Stimulated activated CD8-positive, alpha-beta memory T cell treated with anti-CD3 and anti-CD28 coated beads, Interleukin-12 subunit alpha, Interleukin-12 subunit beta, amount 100 ng/mL, for 1 hour (primary cell): Measurements from ENCODE around the gene RERE.
"Not testable (repeated sequence)": the region's sequence is repeated elsewhere in the genome, so short reads cannot be mapped to it uniquely, and the experiment has no call there.

Experiments
- DNase-seq: peaks from one replicate; pipeline ENCODE4 v3.0.0-alpha.2; 2020; ENCODE audit warnings: low read depth

The RERE gene

DNA sequence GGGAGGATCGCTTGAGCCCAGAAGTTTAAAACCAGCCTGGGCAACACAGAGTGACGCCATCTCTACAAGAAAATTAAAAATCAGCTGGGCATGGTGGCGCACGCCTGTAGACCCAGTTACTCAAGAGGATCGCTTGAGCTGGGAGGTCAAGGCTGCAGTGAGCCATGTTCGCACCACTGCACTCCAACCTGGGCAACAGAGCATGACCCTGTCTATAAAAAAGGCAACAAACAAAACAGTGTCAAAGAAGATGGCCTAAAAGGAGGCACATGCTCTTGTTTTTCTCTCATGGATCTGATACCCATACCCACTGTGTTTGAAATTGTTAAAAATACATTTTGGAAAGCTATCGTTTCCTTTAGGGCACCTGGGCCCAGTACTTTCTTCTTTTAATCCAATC, 307.9 kb downstream of the RERE start:
- no peak for DNase-seq

DNA sequence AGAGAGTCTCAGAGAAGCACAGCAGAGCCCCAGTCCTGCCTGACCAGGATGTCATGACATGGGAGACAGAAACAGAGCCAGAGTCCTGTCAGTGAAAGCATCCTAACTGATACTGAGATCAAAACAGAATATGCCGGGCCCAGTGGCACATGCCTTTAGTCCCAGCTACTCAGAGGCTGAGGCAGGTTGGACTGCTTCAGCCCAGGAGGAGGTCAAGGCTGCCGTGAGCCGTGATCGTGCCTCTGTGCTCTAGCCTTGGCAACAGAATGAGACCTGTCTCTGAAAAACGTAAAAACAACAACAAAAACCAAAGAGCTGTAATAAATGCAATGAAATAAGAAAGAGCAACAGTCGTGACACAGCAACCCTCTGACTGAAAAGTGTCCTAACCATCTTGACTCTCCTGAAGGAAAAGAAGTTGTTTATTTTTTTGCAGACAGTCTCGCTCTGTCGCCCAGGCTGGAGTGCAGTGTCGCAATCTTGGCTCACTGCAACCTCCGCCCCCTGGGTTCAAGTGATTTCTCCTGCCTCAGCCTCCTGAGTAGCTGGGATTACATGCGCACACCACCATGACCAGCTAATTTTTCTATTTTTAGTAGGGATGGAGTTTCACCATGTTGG, 310.3 kb downstream of the RERE start:
- DNase-seq: no peak

DNA sequence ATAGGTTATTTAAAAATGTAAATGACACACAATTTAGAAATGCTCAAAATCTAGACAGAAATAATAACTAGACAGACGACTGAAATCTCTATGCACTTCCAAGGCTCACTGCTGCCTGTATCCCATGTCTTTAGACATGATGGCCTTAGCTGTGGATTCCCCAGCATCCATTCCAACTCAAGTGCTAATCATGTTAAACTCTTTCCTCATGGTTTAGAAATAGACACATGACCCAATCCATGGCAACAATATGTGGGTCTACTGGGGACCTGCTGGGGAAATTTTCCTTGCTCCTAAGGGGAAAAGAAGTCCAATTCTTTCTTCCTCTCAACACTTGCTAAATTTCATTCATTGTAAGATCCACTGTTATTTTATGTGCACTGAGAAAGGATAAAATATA, 311.0 kb downstream of the RERE start:
- no peak for DNase-seq

DNA sequence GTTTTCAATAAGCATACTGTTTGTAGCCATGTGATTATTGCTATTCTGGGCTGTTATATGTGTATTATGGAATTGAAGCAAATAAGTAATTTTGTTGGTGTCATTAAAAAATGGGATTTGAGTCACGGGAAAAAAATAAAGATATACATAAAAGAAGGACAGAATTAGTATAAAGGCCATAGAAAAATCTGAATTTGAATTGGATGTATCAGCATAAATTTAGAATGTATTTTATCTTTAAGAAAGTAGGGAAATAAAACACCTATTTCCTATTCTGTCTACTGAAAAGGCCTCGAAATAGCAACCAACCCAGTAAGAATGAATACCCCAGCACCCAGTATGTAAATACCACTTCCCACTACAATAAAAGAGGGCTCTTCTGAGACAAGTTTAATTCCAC, 313.6 kb downstream of the RERE start:
- no peak for DNase-seq

DNA sequence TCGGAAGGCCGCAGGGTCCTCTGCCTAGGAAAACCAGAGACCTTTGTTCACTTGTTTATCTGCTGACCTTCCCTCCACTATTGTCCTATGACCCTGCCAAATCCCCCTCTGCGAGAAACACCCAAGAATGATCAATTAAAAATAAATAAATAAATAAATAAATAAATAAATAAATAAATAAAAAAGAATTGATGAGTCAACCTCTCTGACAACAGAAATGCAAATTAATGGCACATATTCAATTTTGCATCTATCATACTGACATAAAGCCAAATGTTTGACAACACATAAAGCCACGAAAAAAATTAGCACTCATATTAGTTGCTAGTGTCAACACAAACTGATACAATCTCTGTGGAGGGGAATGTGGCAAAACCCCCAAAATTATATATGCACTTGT, 314.5 kb downstream of the RERE start:
- not testable (repeated sequence) for DNase-seq

DNA sequence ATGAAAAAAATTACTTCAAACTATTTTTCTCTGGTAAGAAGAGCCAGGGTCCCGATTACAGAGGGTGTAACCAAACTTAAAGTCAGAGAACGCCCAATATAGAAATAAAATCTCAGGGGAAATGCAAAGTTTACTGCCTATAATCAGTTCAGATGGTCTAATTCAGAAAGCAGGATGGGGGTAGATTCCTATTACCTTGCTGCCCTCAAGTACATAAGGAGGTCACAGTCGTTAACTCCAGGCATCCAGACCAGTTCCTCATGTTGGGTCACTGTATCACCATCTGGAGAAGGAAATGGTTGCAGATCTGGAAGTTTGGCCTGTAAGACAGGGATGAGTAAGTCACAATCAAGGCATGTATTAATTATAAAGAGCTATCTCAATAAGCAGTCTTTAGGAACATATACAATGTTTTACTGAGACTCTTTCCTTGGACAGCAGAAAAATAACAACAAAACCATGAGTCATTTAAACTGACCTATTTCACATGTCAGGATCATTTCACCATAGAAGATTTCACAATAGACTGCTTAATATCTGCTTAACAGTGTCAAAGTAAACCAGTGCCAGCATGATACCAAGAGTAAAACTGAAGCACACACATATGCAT, 320.1 kb downstream of the RERE start:
- DNase-seq: no peak

DNA sequence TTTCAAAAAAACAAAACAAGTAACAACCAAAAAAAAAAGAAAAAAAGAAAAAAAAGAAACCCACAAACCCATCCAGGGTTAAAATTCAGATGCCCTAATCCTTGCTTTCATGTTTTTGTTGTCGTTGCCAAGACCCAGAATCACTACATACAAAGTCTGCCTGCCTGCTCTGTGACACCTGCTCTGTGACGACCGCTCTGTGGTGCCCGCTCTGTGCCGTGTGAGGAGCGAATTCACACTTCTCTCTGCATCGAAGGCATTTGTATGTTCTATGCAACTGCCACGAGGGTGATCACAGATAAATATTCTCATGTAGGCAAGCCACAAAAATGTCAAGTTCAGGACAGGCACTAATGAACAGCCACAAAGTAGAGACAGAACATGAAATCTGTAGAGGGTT, 321.0 kb downstream of the RERE start:
- DNase-seq: no peak

DNA sequence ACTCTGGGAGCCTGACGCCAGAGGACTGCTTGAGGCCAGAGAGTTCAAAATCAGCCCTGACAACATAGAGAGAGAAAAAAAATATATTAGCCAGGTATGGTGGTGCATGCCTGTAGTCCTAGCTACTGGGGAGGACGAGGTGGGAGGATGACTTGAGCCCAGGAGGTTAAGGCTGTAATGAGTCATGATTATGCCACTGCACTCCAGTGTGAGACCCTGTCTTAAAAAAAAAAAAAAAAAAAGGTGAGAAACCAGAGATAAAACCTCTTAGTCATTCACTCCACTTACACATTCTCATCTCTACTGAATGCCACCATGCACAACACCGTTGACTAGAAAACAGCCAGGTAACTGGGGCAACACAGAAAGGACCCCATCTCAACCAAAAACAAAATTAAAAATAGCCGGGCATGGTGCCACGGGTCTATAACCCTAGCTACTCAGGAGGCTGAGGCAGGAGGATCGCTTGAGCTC, 321.5 kb downstream of the RERE start:
- DNase-seq: no peak

DNA sequence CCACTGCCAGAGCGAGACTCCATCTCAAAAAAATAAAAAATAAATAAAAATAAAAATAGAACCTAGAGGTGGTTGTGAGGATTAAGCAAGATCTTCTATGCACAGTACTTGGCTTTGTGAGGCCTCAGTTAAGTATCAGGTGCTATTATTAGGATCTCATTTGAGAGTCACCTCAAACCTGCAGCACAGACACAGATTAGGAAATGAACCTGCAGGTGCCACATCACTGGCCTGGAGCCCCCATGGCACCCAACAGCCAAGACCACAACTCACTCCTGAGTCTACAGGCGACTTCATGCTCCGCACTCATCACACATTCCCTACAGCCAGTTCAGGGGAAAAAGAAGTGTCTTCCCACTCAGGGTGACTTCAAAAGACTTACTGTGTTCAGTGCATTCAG, 322.8 kb downstream of the RERE start:
- DNase-seq: no peak

DNA sequence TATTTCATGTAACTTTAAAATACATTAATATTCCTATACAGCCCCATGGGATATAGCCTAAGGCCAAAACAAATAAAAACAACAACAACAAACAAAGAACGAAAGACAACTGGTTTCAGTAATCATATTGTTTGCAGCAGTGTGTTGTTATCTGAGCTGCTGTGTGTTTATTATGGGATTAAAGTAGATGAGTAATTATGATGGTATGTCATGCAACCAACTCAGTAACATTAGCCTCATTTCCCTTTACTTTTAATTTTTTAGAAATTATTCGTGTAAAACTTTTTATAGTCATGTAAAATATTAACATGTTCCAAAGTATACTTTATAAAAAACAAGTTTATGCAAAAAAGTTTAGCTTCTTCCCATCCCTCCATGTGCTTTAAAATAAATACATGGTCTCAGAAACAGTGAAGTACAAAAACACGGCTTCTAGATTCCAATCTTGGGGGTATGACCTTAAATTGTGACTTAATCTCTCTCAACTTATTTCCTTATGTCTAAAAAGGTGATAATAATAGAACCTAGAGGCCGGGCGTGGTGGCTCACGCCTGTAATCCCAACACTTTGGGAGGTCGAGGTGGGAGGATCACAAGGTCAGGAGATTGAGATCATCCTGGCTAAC, 323.4 kb downstream of the RERE start:
- no peak for DNase-seq

DNA sequence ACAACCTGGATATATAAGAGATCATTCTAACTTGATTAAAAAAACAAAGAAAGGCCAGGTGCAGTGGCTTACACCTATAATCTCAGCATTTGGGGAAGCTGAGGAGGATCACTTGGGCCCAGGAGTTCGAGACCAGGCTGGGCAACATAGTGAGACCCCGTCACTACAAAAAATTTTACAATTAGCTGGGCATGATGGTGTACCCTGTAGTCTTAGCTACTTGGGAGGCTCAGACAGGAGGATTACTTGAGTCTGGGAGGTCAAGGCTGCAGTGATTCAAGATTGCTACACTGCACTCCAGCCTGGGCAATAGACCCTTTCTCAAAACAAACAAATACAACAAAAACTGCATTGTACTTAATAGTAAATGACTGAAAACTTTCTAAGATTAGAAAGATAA, 330.2 kb downstream of the RERE start:
- DNase-seq: no peak

DNA sequence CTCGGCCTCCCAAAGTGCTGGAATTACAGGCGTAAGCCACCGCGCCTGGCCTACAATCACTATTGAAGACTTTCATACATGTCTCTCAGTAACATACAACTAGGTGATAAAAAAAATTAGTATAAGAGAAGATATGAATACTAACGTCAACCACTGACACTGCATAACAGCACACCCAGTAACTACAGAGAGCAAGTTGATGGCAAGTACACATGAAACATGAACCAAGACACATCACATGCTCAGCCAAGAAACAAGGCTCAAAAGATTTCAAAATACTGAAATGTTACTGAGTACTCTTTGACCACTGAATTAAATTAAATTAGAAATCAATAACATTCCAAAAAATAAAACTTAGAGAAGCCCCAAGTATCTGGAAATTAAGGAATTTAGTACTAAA, 331.4 kb downstream of the RERE start:
- no peak for DNase-seq

DNA sequence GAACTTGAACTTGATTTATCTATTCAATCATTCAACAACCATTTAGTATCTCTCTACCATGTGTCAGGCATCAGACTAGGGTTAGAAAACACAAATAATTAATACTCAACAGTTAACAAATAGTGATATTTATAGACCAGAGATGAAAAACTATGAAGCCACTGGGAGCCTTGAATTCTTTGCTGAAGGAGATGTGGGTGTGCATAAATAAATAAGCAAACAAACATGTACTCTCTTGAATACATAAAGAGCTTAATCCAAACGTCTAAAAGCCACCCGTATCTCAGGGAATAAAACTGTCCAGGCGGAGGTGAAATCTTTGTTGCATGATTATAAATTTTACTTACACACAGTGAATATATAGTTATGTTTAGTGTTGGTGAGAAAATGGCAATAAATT, 333.9 kb downstream of the RERE start:
- no peak for DNase-seq

DNA sequence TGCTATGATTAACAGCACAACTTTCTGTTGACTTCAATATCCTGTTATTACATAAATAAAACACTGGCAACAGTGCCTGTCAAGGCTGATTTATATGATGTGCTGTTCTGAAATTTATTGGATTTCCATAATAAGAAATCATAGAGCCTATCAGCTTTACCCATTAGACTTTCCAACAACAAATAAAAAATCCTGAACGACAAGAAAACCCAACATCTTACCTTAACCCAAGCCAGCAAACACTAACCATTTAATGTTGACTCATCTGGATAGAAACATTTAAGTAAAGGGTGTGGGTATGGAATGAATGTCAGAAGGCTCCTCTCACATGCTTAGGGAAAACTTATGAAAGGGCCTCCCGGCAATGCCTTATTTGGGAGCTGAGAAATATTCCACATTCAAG, 334.5 kb downstream of the RERE start:
- DNase-seq: no peak

DNA sequence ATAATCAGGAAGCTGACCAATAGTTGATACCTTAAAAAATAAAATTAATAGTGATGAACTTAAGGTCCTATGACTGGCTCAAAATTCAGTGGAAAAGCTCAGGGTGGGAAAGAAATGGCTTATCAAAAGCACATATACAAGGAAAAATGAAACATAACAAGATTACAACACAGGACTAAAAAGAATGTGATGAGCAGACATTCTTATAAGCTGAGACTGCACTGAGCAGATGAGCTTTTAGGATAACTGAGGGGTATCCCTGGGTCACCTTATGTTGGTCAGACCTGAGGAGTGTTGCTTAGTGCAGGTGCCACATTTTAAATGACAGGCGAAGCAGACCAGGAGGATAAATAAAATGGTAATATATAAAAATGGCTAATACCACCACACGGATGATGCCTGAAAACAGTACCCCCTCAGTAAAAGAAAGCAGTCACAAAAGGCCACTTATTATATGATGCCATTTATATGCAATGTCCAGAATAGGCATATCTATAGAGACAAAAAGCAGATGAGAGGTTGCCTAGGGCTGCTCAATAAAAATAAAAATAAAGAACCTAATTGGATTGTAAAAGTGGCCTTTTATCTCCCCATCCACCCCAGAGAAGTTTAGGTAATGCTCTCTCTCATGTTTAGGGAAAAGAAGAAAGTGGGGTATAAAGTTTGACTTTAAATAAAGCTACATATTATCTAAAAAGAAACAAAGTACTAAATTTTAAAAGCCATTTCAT, 335.6 kb downstream of the RERE start:
- no peak for DNase-seq

DNA sequence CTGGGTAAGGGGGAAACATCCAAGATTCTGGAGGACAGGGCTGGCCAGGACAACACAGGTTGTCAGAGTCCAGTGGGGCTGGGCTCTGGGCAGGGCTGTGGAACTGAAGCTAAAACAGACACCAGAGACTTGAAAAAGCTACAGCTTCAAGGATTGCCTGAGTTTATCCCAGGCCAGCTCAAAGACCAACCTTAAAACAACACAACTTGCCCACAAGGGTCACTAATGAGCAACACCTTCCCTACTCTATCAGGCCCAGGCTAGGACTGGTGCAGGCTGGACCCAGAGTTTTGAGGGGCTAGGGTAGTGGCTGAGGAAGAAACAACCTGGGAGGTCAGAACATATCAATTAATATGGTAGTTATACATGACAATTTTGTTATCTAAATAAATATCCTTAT, 338.9 kb downstream of the RERE start:
- no peak for DNase-seq

DNA sequence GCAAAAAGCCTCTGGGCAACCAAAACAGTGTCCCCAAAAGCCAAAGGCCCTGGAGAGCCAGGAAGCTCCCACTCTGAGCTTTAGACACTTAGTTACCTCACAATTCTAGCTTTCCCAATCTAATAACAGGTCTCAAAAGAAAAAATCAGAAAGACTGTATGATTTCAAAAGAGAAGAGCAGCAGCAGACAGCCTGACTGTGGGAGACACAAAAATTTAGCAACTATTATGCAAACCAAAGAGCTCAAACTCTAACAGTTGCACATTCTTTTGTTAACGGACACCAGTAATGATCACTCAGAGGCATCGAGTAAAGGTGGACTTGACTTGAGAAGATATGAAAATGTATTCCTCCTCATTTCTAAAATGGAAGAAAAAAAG, 339.5 kb downstream of the RERE start:
- no peak for DNase-seq

DNA sequence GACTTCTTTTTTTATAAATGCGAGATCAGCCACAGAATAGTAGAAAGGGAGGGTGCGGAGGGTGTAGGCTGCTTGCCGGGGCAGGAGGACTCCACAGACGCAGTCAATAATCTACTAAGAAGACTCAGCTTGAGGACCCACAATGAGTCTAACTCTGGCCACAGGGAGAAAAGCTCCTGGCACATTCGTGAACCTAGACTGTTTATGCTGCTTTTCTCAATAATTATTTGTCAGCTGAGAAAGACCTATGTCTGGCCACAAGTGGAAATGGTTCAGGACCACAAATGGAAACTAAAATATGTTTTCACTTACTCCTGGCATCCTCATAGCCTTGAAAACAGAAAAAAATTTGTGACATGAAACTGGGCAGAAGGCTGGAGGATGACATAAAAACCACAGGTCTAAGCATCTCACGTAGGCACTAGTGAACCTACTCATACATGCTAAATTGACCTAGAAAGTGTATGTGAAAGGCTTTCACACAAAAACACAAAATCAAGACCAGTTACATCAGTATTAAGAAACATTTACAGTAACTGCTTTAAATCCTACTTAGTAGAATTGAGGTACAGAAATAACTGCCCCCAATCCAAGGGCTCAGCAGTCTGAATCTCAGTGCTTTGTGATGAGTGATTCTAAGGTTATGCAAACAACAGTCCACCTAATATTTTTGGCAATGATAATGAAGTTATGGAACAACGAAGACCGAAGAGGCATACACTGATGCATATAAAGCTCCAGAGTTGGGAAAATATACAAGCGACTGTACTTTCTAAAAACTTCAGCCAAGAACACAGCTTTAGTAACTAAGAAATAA, 340.1 kb downstream of the RERE start:
- DNase-seq: no peak

DNA sequence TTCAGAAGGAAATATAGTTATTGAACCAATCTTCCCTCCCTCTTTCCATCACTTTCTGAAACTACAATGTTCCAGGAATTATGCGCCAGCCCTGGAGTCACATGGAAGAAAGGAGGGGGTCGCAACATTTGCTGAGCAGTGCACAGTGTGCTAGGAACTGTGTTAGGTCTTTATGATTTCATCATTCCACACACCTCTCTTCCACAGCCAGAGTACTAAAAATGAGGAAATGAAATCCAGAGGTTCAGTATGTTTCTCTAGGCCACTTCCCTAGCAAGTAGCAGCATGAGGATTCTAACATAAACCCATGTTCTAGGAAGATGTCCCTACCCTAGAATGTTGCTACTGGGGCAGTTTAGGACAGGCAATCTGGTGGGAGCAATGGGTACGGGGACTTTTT, 341.4 kb downstream of the RERE start:
- no peak for DNase-seq

DNA sequence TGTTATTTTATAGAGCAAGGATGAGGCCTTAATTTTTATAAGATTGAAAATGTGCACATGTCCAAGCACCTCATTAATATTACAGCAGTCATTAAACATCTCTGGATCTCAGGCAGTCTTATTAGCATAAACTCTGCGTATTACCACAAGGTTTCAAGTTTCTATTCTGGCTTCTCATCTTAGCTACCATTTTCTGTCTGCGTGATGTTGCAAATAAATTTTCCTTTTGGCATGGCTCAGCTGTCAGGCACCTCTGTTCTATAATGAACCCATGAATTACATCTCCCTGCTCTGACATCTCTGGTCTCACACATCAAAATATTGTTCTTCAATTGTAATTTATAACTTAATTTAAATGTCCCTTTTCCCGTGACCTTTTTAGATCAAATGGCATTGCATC, 343.1 kb downstream of the RERE start:
- DNase-seq: no peak

DNA sequence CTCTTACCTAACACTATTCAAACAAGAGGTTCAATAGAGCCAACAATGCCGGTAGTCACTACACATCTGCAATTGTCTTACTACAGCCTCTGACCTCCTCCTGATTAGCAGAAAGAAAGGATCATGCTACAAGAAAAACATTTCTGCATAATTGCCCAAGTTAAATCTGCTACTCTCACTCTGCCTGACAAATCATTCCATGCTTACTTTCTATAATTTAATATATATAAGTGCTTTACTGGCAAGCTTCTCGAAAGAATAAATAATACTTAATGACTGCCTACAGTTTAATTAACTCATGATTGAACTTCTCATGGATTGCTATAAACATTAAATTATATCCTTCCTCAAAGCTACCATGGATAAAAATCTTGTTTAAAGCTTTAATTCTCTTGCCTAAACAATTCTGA, 343.5 kb downstream of the RERE start:
- DNase-seq: no peak

DNA sequence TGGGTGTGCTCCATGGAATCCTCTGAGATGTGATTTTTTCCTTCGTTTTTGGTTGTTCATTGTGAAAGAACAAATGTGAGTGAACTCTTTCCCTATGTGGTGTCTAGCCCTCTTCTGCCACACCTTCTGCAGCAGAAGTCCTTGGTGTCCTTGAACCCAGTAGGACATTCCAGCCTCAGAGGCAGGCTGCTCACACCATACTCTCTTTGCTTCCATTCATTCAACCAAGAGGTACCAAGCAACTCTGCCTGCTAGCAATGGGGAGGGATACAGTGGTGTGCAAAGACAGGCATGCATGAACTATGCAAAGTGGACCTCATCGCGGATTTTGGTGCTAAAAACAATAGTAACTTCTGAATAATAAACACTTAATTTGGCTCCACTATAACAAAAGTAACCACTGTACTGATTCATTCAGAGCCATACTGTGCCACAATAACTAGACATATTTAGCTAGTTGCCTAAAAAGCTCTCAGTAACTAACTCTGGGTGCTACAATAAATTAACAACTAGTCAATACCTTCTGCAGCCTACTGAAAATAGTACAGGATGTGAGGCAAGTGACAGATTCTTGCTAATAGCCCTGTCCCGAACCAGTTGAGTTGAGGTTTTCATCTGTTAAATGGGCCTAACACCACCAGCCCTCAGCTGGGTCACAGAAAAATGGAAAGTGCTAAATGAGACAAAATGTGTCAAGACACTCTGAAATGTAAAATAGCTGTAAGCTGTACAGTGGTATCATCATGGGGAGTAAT, 344.1 kb downstream of the RERE start:
- DNase-seq: no peak
